H9 (cell line): ENCODE data around the gene FBXO24. TPM values are rescaled to one million over a fixed set of nuclear protein-coding genes. Genes with fewer than 3 reads are reported as not detected.

Source experiments
- DNase-seq: peaks from one replicate; pipeline ENCODE4 v3.0.0-alpha.2; 2017
- H2AFZ ChIP-seq: one replicate; pipeline ENCODE4 v1.6.1; 2013; ENCODE audit warnings: mild to moderate bottlenecking, low read length, control low read depth, moderate library complexity
- H2AK5ac ChIP-seq: 2 replicates; pipeline ENCODE4 v1.6.1; 2013; ENCODE audit warnings: low read length, control low read depth, mixed read lengths; ENCODE audit not compliant: insufficient read length
- H2BK120ac ChIP-seq: one replicate; pipeline ENCODE4 v1.6.1; 2013; ENCODE audit warnings: low read depth, mild to moderate bottlenecking, low read length, control low read depth, inconsistent platforms; ENCODE audit not compliant: poor library complexity, severe bottlenecking
- H2BK12ac ChIP-seq: 2 replicates; pipeline ENCODE4 v1.6.1; 2013; ENCODE audit warnings: low read length, control low read depth, mixed read lengths, low read depth; ENCODE audit not compliant: insufficient read length
- H2BK15ac ChIP-seq: 2 replicates; pipeline ENCODE4 v1.6.1; 2013; ENCODE audit warnings: low read depth, low read length, control low read depth
- H2BK20ac ChIP-seq: one replicate; pipeline ENCODE4 v1.6.1; 2013; ENCODE audit warnings: low read depth, mild to moderate bottlenecking, low read length, control low read depth, inconsistent platforms; ENCODE audit not compliant: poor library complexity, severe bottlenecking
- H2BK5ac ChIP-seq: 2 replicates; pipeline ENCODE4 v1.6.1; 2013; ENCODE audit warnings: low read length, control low read depth, mixed read lengths; ENCODE audit not compliant: insufficient read length
- H3K14ac ChIP-seq: 2 replicates; pipeline ENCODE4 v1.6.1; 2013; ENCODE audit warnings: low read length, control low read depth; ENCODE audit not compliant: insufficient read depth
- H3K18ac ChIP-seq: 2 replicates; pipeline ENCODE4 v1.6.1; 2013; ENCODE audit warnings: low read depth, mild to moderate bottlenecking, mixed read lengths, low read length, control low read depth; ENCODE audit not compliant: insufficient read length
- H3K23ac ChIP-seq: 2 replicates; pipeline ENCODE4 v1.6.1; 2013; ENCODE audit warnings: low read length, control low read depth, mixed read lengths, low read depth; ENCODE audit not compliant: insufficient read length
- H3K23me2 ChIP-seq: 2 replicates; pipeline ENCODE4 v1.6.1; 2013; ENCODE audit warnings: low read depth, mild to moderate bottlenecking, mixed read lengths, low read length, control low read depth; ENCODE audit not compliant: insufficient read length, poor library complexity, severe bottlenecking
- H3K27ac ChIP-seq: 2 replicates; pipeline ENCODE4 v1.5.1; 2013; ENCODE audit warnings: low read length, control low read depth, mixed read lengths, low read depth; ENCODE audit not compliant: insufficient read length
- H3K27me3 ChIP-seq: 2 replicates; pipeline ENCODE4 v1.6.1; 2013; ENCODE audit warnings: low read length, control low read depth, inconsistent platforms; ENCODE audit not compliant: insufficient read depth
- H3K4ac ChIP-seq: 2 replicates; pipeline ENCODE4 v1.6.1; 2013; ENCODE audit warnings: low read depth, mild to moderate bottlenecking, control low read depth, inconsistent platforms, low read length, moderate library complexity
- H3K4me1 ChIP-seq: 2 replicates; pipeline ENCODE4 v1.6.1; 2013; ENCODE audit warnings: low read length, control low read depth, inconsistent platforms; ENCODE audit not compliant: insufficient read depth
- H3K4me2 ChIP-seq: 2 replicates; pipeline ENCODE4 v1.6.1; 2013; ENCODE audit warnings: low read length, control low read depth, mixed read lengths; ENCODE audit not compliant: insufficient read length, insufficient read depth
- H3K56ac ChIP-seq: 2 replicates; pipeline ENCODE4 v1.6.1; 2013; ENCODE audit warnings: low read depth, mild to moderate bottlenecking, mixed read lengths, low read length, control low read depth; ENCODE audit not compliant: insufficient read length
- H3K79me1 ChIP-seq: 2 replicates; pipeline ENCODE4 v1.6.1; 2013; ENCODE audit warnings: low read depth, mild to moderate bottlenecking, moderate library complexity, low read length, control low read depth, inconsistent platforms; ENCODE audit not compliant: insufficient read depth, poor library complexity, severe bottlenecking
- H3K79me2 ChIP-seq: 2 replicates; pipeline ENCODE4 v1.6.1; 2013; ENCODE audit warnings: low read length, control low read depth, inconsistent platforms; ENCODE audit not compliant: insufficient read depth
- H3K9ac ChIP-seq: 2 replicates; pipeline ENCODE4 v1.6.1; 2013; ENCODE audit warnings: low read length, control low read depth, mixed read lengths; ENCODE audit not compliant: insufficient read length; ENCODE audit errors: extremely low read depth
- H3K9me3 ChIP-seq: one replicate; pipeline ENCODE4 v1.6.1; 2013; ENCODE audit warnings: low read depth, low read length, inconsistent platforms; ENCODE audit not compliant: control insufficient read depth
- H3T11ph ChIP-seq: one replicate; pipeline ENCODE4 v1.6.1; 2013; ENCODE audit warnings: mild to moderate bottlenecking, low read length, control low read depth, inconsistent platforms
- H4K20me1 ChIP-seq: one replicate; pipeline ENCODE4 v1.6.1; 2013; ENCODE audit not compliant: control insufficient read depth, insufficient read length, insufficient read depth
- H4K5ac ChIP-seq: 2 replicates; pipeline ENCODE4 v1.6.1; 2013; ENCODE audit warnings: low read depth, mild to moderate bottlenecking, mixed read lengths, low read length, control low read depth; ENCODE audit not compliant: insufficient read length
- H4K8ac ChIP-seq: replicated peaks from 2 replicates; pipeline ENCODE4 v1.6.1; 2013; ENCODE audit warnings: low read length, control low read depth, mixed read lengths, low read depth; ENCODE audit not compliant: insufficient read length
- H4K91ac ChIP-seq: 2 replicates; pipeline ENCODE4 v1.6.1; 2013; ENCODE audit warnings: low read depth, mild to moderate bottlenecking, moderate library complexity, mixed read lengths, low read length, control low read depth; ENCODE audit not compliant: insufficient read length
- H3K27ac Mint-ChIP-seq, 3 experiments: 2 replicates in 2 of 3; 3 replicates in 1 of 3; pipeline ENCODE4 v1.8.0; 2020 to 2021; ENCODE audit warnings: mixed read lengths in 3 of 3, mild to moderate bottlenecking in 1 of 3, moderate library complexity in 1 of 3
- H3K27me3 Mint-ChIP-seq: 2 replicates; pipeline ENCODE4 v1.8.0; 2021; ENCODE audit warnings: low read depth, mild to moderate bottlenecking, moderate library complexity, mixed read lengths
- H3K36me3 Mint-ChIP-seq, 3 experiments: 2 replicates in 2 of 3; 3 replicates in 1 of 3; pipeline ENCODE4 v1.8.0; 2020 to 2021; ENCODE audit warnings: low read depth in 3 of 3, mixed read lengths in 3 of 3; ENCODE audit not compliant: insufficient read depth in 1 of 3
- H3K4me1 Mint-ChIP-seq, 2 experiments: 2 replicates each; pipeline ENCODE4 v1.8.0; 2020; ENCODE audit warnings: mixed read lengths in 2 of 2
- H3K4me3 Mint-ChIP-seq, 2 experiments: 2 replicates in 1 of 2; 3 replicates in 1 of 2; pipeline ENCODE4 v1.8.0; 2020 to 2021; ENCODE audit warnings: mild to moderate bottlenecking in 2 of 2, mixed read lengths in 2 of 2, moderate library complexity in 1 of 2
- H3K9me3 Mint-ChIP-seq, 2 experiments: 2 replicates in 1 of 2; 3 replicates in 1 of 2; pipeline ENCODE4 v1.8.0; 2020; ENCODE audit warnings: mild to moderate bottlenecking in 2 of 2, mixed read lengths in 2 of 2, moderate library complexity in 1 of 2
- CTCF ChIP-seq: fragments of 200-600 bp; sonication (generic); conservative IDR thresholded peaks from 3 replicates; pipeline ENCODE4 v1.8.0; 2021; ENCODE audit warnings: antibody characterized with exemption, mild to moderate bottlenecking
- WGBS: extraction: QIAGEN DNeasy Blood & Tissue Kit; methylation state at CpG from one replicate; pipeline ENCODE4 v1.1.7; 2013; ENCODE audit warnings: missing lambda C conversion rate, low lambda C conversion rate, mixed read lengths; ENCODE audit not compliant: insufficient read length; ENCODE audit errors: extremely low coverage; 5-methylcytosine and 5-hydroxymethylcytosine counted together
- total RNA-seq: library from RNA; stranded (reverse); gene quantifications from 2 replicates; pipeline ENCODE4 v1.2.1, GENCODE V29; 2021

FBXO24 gene
- total RNA-seq, 1 experiment from 2014 or later = 0.85 TPM

GRCh38 chr7:100599911-100600729 lies 14.0 kb downstream of the FBXO24 start:
- Histone ChIP-seq H3K4me2 (no peak overlapping the region), H3K23ac (no peak overlapping the region), H4K20me1 (no peaks in the 10 kb centered on the region), H4K8ac (no peak overlapping the region), H2AFZ (no peak overlapping the region), H2BK20ac (no peak overlapping the region), H3K27ac (no peak overlapping the region), H3T11ph (no peak overlapping the region), H3K18ac (no peak overlapping the region), H3K14ac (no peak overlapping the region; the same call in 1 of the 2 replicates), H3K79me1 (no peaks in the 10 kb centered on the region), H3K23me2 (peaks cover 27% of the 10 kb centered on the region), H4K5ac (no peak overlapping the region), H3K56ac (no peak overlapping the region), H2BK120ac (no peak overlapping the region), H3K79me2 (no peaks in the 10 kb centered on the region), H3K4ac (no peak overlapping the region), H2BK15ac (no peak overlapping the region), H2BK12ac (no peak overlapping the region), H3K9ac (no peak overlapping the region), H3K9me3 (no peaks in the 10 kb centered on the region), H3K4me1 (peaks cover 4% of the 10 kb centered on the region; the same call in 1 of the 2 replicates), H2BK5ac (no peak overlapping the region), H4K91ac (no peak overlapping the region), H3K27me3 (no peaks in the 10 kb centered on the region), H2AK5ac (no peak overlapping the region)
- H3K4me1 Mint-ChIP-seq = peaks cover 25 to 33% of the 10 kb centered on the region in 2 experiments
- peak; percentile 48 for TF ChIP-seq CTCF
- H3K27ac Mint-ChIP-seq = peak overlapping the region in 1 of 3 experiments; percentile 24; a peak in 1 of 7 replicates
- peaks cover 10% of the 10 kb centered on the region for H3K27me3 Mint-ChIP-seq
- no peaks in the 10 kb centered on the region for H3K9me3 Mint-ChIP-seq
- no CpG with 5 or more reads among the region's 18 CpGs for WGBS
- DNase-seq = no peak
- H3K36me3 Mint-ChIP-seq = peaks cover 5 to 42% (median 9%) of the 10 kb centered on the region in 3 experiments; a peak in 5 of 7 replicates
- peak overlapping the region in 1 of 2 experiments; percentile 14; a peak in 1 of 5 replicates for H3K4me3 Mint-ChIP-seq
